LoVo (cell line): Measurements from ENCODE around the gene HDAC7.

ENCODE experiments used
- DNase-seq: peaks from one replicate; pipeline ENCODE4 v3.0.0-alpha.2; 2016; ENCODE audit warnings: low spot score

Gene HDAC7

DNA sequence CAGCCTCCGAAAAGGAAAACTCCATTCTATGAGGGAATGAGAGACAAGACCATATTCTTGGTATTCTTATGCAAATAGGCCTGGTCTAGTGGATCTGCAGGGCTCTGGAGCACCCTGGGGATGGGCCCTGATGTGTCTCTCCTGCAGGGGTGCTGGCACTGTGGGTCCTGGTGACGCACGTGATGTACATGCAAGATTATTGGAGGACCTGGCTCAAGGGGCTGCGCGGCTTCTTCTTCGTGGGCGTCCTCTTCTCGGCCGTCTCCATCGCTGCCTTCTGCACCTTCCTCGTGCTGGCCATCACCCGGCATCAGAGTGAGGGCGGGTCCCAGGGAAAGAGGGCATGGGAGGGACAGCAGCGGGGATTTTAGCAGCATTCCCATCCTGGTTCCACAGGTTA, 40.8 kb downstream of the HDAC7 start:
- no peak for DNase-seq

DNA sequence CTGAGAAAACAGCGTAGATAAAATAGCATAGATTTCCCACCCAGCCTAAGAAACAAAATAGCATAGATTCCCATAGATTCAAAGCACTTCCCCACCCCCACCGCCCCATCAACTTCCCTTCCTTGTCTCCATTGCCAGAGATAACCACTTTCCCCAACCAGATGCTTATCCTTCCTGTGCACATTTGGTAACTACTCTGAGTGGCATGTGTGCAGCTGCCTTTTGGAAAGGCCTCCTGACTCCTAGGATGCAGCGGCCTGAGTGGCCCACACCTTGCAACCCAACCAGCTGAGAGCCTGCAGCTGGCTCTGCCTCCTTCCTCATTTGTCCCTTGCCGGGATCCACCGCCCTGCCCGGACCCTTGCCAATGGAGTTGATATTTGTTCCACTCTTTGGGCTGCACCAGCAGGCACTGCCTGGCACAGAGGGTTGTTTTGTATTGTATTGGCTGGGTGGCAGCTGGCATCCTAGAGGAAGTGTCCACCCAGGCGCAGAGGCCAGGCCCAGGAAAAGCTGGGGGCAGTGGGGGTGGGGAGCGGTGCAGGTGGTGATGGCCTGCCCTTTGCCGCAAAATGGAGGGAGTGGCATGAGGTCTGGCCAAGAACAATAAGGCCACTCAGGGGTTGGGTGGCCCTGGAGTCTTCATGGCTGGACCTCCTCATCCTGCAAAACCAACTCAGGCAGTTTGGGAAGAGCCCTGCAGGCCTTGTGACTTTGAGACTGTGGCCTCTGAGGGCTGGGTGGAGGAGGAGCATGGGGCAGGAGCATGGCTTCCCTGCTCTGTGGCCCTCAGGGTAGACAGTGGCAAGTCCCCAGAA, 41.8 kb downstream of the HDAC7 start:
- DNase-seq: no peak

GRCh38 chr12:47777151-47777550, 42.6 kb downstream of the HDAC7 start:
- DNase-seq: no peak

DNA sequence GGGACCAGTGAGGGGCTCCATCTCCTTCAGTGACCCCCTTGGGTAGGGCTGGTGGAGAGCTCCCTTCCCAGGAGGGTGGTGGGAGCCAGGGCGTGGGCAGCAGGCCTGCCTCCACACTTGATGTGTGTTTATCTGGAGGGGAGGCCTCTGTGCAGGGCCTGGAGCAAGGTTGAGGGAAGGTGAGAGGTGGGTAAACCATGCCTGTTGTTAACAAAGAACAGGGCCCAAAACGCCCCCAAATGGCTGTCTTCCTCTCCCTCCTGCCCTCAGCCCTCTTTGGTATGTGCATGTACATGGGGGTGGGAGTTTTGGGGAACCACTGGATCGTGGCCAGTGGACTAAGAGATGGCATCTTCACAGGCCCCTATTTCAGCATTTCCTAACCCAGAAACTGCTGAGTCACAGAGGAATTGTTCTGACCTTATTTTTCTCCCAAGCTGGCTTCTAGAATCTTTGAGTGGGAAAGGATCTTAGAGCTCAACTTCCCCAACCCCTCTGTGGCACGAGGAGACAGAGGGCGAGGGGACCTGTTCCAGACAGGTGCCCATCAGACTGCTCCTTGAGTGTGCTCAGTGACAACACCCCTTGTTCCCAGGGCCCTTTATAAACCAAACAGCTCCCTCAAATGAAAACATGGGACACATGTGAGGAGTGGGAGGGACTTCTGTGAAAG, 43.1 kb downstream of the HDAC7 start:
- no peak for DNase-seq

- DNase-seq: no peak
Measured at GRCh38 chr12:47775100-47775911, 44.4 kb downstream of the HDAC7 start.

- DNase-seq: no peak
Measured at GRCh38 chr12:47774663-47775062, 45.0 kb downstream of the HDAC7 start.

DNA sequence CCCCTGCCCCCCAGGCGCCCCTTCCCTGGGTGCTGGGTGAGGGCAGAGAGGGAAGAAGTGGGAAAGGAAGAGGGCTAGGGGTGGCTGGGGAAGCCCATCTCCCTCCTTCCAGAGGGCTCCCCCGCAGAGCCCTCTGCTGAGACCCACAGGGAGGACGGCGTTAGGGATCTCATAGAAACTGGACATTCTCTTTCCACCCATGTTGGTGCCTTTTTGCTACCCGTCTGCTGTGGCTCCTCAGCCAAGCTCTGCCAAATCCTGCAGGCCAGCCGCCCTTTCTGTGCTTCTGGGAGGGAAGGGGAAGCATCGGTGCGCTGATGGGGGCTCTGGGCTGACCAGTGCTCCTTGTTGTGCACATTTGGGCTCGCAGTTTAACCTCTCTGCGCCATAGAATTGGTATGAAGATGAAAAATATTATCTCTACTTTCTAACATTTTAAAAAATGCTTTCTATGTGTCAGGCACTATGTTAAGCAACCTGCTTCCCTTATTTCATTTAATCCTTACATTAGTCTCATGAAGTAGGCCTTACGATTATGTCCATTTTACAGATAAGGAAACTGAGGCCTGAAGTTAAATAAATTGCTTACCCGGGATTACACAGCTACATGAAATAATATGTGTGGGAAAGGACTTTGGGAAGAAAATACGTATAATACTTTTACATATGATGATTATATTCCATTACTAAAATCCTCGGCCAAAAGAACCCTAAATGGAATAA, 45.7 kb downstream of the HDAC7 start:
- no peak for DNase-seq

GRCh38 chr12:47773062-47773857, 46.4 kb downstream of the HDAC7 start, which contains the start of gene SLC48A1:
Gene SLC48A1 (plus strand): TSS chr12:47773238. CDS start chr12:47773305, 67 bp downstream.
- DNase-seq: peak; percentile 87

GRCh38 chr12:47772738-47773061, 47.0 kb downstream of the HDAC7 start:
- no peak for DNase-seq

- no peak for DNase-seq
Measured at GRCh38 chr12:47772094-47772660, 47.5 kb downstream of the HDAC7 start.

DNA sequence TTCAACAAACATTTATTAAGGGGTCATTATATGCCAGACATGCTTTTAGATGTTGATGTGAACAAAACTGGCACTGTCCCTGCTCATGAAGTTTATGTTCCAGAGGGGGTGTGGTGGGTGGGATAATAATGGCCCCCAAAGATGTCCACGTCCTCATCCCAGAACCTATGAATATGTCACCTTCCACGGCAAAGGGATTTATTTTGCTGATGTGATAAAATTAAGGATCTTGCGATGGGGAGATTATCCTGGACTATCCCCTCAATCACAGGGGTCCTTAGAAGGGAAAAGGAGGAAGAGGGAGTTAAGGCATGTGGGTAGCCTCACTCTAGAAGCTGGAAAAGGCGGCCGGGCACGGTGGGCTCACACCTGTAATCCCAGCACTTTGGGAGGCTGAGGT, 48.4 kb downstream of the HDAC7 start:
- no peak for DNase-seq

GRCh38 chr12:47770086-47770726, 49.5 kb downstream of the HDAC7 start:
- DNase-seq: no peak

- no peak for DNase-seq
Measured at GRCh38 chr12:47769234-47770085, 50.2 kb downstream of the HDAC7 start.

GRCh38 chr12:47768323-47768811, 51.3 kb downstream of the HDAC7 start:
- peak; percentile 81 for DNase-seq

DNA sequence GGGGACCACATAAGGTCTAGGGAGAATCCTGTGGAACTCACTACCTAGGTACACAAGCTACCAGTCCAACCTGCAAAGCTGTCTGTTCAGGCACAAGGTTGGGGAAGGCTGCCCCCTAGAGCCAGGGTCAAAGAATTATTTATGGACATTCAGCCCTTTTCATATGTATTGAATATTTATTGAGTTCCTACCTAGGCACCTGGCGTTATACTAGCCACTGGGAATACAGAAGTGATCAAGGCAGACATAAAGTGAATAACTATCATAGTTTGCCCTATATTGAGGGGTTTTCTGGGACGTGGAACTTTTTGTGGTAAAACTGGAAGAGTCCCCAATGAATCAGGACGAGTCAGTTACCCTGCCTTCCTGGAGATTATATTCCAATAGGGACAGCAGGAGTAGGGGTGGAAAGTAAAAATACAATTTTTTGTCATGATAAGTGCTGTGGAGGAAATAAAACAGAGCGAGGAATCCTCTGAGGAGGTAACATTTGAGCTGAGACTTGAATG, 52.4 kb downstream of the HDAC7 start:
- peak; percentile 56 for DNase-seq

GRCh38 chr12:47766502-47767215, 53.0 kb downstream of the HDAC7 start:
- DNase-seq: no peak

- DNase-seq: no peak
Measured at GRCh38 chr12:47763481-47764346, 56.0 kb downstream of the HDAC7 start.
